ENCODE data around the gene MCAM.
A peak's percentile ranks its signal among the peaks of the same experiment; 100 is the strongest.

The MCAM gene, protein sequence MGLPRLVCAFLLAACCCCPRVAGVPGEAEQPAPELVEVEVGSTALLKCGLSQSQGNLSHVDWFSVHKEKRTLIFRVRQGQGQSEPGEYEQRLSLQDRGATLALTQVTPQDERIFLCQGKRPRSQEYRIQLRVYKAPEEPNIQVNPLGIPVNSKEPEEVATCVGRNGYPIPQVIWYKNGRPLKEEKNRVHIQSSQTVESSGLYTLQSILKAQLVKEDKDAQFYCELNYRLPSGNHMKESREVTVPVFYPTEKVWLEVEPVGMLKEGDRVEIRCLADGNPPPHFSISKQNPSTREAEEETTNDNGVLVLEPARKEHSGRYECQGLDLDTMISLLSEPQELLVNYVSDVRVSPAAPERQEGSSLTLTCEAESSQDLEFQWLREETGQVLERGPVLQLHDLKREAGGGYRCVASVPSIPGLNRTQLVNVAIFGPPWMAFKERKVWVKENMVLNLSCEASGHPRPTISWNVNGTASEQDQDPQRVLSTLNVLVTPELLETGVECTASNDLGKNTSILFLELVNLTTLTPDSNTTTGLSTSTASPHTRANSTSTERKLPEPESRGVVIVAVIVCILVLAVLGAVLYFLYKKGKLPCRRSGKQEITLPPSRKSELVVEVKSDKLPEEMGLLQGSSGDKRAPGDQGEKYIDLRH

DNA sequence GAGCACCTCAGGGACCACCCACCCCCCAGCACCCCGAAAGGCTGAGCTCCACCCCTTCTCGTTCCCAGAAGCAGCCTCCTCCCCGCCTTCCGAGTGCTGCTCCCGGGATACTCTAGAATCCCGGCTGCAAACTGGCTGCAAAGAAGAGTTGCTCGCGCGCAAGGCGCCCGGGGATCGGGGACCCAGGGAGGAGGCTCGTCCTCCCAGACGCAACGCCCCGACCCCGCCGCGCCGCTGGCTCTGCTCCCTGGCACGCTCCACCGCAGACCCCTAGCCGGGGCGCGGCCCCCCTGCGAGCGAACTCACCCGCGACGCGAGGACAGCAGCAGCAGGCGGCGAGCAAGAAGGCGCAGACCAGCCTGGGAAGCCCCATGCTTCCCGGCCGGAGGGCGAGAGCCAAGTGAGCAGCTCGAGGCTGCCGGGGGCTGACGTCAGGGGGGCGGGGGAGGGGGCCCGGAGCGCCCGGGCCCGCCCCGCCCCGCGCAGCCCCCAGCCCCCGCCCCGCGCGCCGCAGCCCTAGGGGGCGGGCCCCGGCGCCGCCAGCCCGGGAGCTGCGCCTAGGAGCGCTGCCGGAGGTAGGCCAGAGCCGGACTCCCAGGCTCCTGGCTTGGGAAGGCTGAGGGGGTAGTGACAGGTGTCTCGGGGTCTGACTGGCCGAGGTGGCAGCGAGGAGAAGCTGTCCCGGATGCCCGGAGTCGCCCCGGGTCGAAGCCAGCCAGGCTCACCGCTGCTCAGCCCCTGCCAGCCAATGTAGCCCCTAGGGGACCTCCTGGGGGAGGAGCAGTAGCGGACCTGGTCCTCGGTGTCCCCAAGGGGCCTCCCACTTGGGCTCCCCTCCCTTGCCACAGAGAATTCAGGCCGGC, at the start of gene MCAM:
Gene MCAM, minus strand, starts transcription at position 402 of the 863 bp plus-strand sequence. Its CDS starts 29 bp downstream, at position 373.
- TF ChIP-seq, protein P1, sequence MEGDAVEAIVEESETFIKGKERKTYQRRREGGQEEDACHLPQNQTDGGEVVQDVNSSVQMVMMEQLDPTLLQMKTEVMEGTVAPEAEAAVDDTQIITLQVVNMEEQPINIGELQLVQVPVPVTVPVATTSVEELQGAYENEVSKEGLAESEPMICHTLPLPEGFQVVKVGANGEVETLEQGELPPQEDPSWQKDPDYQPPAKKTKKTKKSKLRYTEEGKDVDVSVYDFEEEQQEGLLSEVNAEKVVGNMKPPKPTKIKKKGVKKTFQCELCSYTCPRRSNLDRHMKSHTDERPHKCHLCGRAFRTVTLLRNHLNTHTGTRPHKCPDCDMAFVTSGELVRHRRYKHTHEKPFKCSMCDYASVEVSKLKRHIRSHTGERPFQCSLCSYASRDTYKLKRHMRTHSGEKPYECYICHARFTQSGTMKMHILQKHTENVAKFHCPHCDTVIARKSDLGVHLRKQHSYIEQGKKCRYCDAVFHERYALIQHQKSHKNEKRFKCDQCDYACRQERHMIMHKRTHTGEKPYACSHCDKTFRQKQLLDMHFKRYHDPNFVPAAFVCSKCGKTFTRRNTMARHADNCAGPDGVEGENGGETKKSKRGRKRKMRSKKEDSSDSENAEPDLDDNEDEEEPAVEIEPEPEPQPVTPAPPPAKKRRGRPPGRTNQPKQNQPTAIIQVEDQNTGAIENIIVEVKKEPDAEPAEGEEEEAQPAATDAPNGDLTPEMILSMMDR (IDR thresholded peaks at IDR 0.05; ENCODE audit: insufficient read depth, low read depth, low read length, missing control alignments) = no peak
- H3K4me3 ChIP-seq (ENCODE audit: low read length) = peak within 1 kb of the TSS; percentile 42
- DNase-seq (ENCODE audit: low read depth) = peak; percentile 45

DNA sequence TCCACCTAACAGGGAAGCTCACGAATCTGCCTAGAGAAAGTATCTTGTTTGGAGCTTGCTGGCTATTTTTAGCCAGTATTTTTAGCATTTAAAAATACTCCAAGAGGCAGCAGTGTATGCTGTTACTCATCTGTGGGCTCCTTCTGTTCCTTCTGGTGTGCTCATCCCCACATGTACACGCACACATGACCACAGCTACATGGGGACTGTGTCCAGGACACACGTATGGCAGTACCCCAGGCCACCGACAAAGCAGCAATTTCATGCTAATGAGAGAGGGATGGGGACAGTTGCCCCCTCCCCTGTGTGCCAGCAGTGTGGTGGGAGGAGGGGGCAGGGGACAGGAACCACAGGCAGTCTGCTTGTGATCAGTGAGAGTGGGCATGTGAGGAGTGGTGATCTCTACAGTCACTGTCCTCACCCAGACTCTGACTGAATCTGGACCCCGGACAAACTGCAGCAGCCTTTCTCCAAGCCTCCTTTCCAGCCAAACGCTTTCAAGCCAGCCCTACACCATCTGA, 48.2 kb upstream of the MCAM start:
- H3K4me3 ChIP-seq (ENCODE audit: low read length) = no peak overlapping the region
- TF ChIP-seq, protein P1 (IDR thresholded peaks at IDR 0.05; ENCODE audit: insufficient read depth, low read depth, low read length, missing control alignments) = no peak
- DNase-seq (ENCODE audit: low read depth) = no peak

DNA sequence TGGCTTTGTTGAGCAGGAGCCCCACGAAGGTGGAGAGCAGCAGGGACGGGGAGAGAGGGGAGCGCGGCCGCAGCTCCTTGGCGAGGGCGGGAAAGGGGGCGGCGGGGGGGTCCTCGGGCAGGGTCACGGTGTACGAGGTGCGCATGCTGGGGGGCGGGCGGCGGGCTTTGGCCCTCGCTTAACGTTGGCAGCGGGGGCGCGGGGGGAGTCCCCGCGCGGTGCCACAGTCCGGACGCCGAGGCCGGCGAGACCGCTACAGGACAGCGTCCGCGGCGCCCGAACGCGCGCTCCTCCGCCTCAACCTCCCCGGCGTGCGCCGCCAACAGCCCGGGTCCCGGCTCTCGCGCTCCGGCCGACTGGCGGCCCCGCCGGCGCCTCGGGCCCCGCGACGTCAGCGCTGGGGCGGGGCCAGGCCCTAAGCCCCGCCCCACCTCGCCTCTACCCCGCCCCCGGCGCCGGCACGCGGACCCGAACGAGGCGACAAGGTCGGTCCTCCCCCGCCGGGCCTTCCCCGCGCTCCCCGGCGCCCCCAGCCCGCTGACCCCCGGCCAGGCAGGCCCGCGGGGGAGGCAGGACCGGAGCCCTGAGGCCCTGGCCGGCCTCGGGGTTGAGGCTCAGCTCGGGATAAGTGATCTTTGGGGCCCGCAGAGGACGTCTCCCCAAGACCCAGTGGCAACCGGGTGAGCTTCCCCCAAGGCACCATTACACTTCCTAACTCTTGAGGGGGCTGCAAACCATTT, 47.1 kb upstream of the MCAM start:
- TF ChIP-seq, protein P1 (IDR thresholded peaks at IDR 0.05; ENCODE audit: insufficient read depth, low read depth, low read length, missing control alignments) = no peak
- DNase-seq (ENCODE audit: low read depth) = peak; percentile 57
- peak overlapping the region; percentile 10 for H3K4me3 ChIP-seq (ENCODE audit: low read length)

DNA sequence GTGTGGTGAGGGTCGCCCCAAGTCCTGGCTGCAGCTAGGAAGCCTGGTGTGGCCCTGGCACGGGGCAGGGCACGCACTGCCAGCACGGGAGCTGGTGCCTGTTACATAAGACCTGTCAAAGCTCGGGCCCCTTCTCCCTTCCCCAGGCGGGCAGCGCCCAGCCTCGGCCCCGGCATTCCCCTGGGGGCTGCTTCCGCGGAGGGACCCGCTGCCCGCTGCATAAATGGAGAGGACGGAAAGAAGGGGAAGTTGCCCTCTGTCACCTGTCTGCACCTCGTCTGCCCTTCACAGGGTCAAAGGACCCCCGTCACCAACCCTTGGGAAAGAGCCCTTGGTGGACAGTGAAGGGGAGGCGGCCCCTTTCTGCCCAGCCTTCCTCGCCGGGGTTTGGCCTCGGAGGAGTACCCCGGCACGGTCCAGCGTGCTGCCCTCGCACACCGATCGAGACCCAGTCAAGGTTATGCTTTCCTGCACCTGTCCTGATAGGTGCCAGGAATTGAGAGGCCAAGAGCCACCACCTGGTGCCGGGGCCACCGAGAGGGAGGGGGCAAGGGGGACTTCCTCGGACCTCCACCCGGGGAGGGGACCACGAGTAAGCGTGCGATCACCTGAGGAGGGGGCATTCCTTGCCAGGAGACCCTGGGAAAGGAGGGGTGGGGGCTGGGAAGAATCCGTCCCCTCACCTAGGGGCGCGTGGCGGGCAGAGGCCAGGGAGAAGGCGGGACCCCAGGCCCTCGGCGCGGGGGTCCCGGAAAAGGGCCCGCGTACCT, 46.3 kb upstream of the MCAM start:
- TF ChIP-seq, protein P1 (IDR thresholded peaks at IDR 0.05; ENCODE audit: insufficient read depth, low read depth, low read length, missing control alignments) = no peak
- H3K4me3 ChIP-seq (ENCODE audit: low read length) = no peak overlapping the region
- no peak for DNase-seq (ENCODE audit: low read depth)

DNA sequence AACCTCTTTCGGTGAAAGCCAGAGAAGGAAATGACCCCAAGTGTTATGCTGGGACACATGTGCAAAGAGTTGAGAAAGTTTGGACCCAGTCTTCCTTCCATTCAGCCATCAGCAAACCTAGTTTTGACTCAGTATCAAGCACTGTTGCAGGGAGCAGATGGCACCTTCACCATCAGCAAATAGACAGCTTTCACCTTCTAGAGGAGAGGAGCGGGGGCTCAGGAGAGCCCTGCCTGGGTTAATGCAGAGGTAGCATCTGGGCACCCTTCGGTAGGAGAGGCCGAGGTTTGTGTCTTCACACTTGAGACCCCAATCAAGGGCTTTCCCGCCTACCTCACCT, 45.8 kb upstream of the MCAM start:
- DNase-seq (ENCODE audit: low read depth) = no peak
- TF ChIP-seq, protein P1 (IDR thresholded peaks at IDR 0.05; ENCODE audit: insufficient read depth, low read depth, low read length, missing control alignments) = no peak
- H3K4me3 ChIP-seq (ENCODE audit: low read length) = no peak overlapping the region
